Loucy (cell line): Measurements from ENCODE around the gene RBBP6.
"Not testable (repeated sequence)": the region's sequence is repeated elsewhere in the genome, so short reads cannot be mapped to it uniquely, and the experiment has no call there.

Experiments
- H2AFZ ChIP-seq: fragments of 200-600 bp; sonication (generic); 2 replicates; pipeline ENCODE4 v1.6.0; 2016; ENCODE audit warnings: antibody characterized with exemption, mild to moderate bottlenecking, low read length, moderate library complexity
- H3F3A ChIP-seq: fragments of 200-600 bp; 2 replicates; pipeline ENCODE4 v1.6.0; 2016; ENCODE audit warnings: antibody characterized with exemption, low read depth, mild to moderate bottlenecking
- H3K27me3 ChIP-seq: fragments of 200-600 bp; sonication (generic); 2 replicates; pipeline ENCODE4 v1.6.1; 2014; ENCODE audit warnings: low read length, mild to moderate bottlenecking; ENCODE audit not compliant: insufficient read depth, poor library complexity, severe bottlenecking
- H3K36me3 ChIP-seq: fragments of 200-600 bp; sonication (generic); 2 replicates; pipeline ENCODE4 v1.6.1; 2016; ENCODE audit warnings: low read length; ENCODE audit not compliant: insufficient read depth
- H3K4me1 ChIP-seq: fragments of 200-600 bp; sonication (generic); 2 replicates; pipeline ENCODE4 v1.5.1; 2014; ENCODE audit warnings: low read length, mild to moderate bottlenecking; ENCODE audit not compliant: insufficient read depth, poor library complexity, severe bottlenecking
- H3K4me2 ChIP-seq: fragments of 200-600 bp; sonication (generic); 2 replicates; pipeline ENCODE4 v1.6.0; 2014; ENCODE audit warnings: antibody characterized with exemption, low read length, low read depth, mild to moderate bottlenecking; ENCODE audit not compliant: poor library complexity, severe bottlenecking
- H3K4me3 ChIP-seq: fragments of 200-600 bp; sonication (generic); 2 replicates; pipeline ENCODE4 v1.5.1; 2014; ENCODE audit warnings: low read length, mild to moderate bottlenecking, mixed read lengths; ENCODE audit not compliant: poor library complexity, severe bottlenecking
- H3K79me2 ChIP-seq: fragments of 200-600 bp; sonication (generic); 2 replicates; pipeline ENCODE4 v1.6.1; 2014; ENCODE audit warnings: low read length; ENCODE audit not compliant: insufficient read depth
- H3K9ac ChIP-seq: fragments of 200-600 bp; sonication (generic); 2 replicates; pipeline ENCODE4 v1.6.0; 2014; ENCODE audit warnings: mild to moderate bottlenecking, low read depth, low read length, moderate library complexity; ENCODE audit not compliant: poor library complexity, severe bottlenecking
- H3K9me2 ChIP-seq: fragments of 200-600 bp; sonication (generic); replicated peaks from 2 replicates; pipeline ENCODE4 v1.6.1; 2016; ENCODE audit warnings: low read depth, low read length, mixed read lengths
- H3K9me3 ChIP-seq: fragments of 200-600 bp; sonication (generic); 2 replicates; pipeline ENCODE4 v1.6.1; 2014; ENCODE audit warnings: mild to moderate bottlenecking, antibody characterized with exemption, low read length, low read depth; ENCODE audit not compliant: insufficient read depth
- H4K20me1 ChIP-seq: fragments of 200-600 bp; sonication (generic); 2 replicates; pipeline ENCODE4 v1.6.0; 2014; ENCODE audit warnings: antibody characterized with exemption, low read length, mild to moderate bottlenecking; ENCODE audit not compliant: insufficient read depth, poor library complexity, severe bottlenecking
- EZH2phosphoT487 ChIP-seq: fragments of 200-600 bp; IDR thresholded peaks from 2 replicates; pipeline ENCODE4 v1.6.1; 2018; ENCODE audit warnings: antibody characterized with exemption, mild to moderate bottlenecking, moderate library complexity, borderline replicate concordance
- TF ChIP-seq, protein P1 (sequence below): fragments of 200-600 bp; sonication (generic); conservative IDR thresholded peaks from 2 replicates; pipeline ENCODE4 v1.5.1; 2014; ENCODE audit warnings: mild to moderate bottlenecking, antibody characterized with exemption, low read length

RBBP6 gene

DNA sequence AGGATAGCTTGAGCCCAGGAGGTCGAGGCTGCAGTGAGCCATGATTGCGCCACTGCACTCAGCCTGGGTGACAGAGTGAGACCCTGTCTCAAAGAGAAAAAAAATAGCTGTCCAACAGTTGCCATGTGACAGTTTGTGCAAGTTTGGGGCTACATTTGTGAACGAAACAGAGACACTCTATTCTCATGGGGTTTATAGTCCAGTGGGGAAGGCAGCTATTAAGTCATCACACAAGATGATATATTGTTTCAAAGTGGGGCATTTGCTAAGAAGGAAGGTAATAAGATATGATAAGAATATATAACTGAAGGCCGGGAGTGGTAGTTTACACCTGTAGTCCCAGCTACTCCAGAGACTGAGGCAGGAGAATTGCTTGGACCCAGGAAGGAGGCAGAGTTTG, 73.3 kb downstream of the RBBP6 start:
- no peaks in the 10 kb centered on the region for H3F3A ChIP-seq
- H3K79me2 ChIP-seq = no peaks in the 10 kb centered on the region
- no peak overlapping the region for H3K4me2 ChIP-seq
- no peaks in the 10 kb centered on the region for H3K4me1 ChIP-seq
- H3K9me2 ChIP-seq = no peaks in the 10 kb centered on the region
- H3K9ac ChIP-seq = no peak overlapping the region
- no peaks in the 10 kb centered on the region for H3K27me3 ChIP-seq
- no peak overlapping the region for H2AFZ ChIP-seq
- TF ChIP-seq, protein P1, sequence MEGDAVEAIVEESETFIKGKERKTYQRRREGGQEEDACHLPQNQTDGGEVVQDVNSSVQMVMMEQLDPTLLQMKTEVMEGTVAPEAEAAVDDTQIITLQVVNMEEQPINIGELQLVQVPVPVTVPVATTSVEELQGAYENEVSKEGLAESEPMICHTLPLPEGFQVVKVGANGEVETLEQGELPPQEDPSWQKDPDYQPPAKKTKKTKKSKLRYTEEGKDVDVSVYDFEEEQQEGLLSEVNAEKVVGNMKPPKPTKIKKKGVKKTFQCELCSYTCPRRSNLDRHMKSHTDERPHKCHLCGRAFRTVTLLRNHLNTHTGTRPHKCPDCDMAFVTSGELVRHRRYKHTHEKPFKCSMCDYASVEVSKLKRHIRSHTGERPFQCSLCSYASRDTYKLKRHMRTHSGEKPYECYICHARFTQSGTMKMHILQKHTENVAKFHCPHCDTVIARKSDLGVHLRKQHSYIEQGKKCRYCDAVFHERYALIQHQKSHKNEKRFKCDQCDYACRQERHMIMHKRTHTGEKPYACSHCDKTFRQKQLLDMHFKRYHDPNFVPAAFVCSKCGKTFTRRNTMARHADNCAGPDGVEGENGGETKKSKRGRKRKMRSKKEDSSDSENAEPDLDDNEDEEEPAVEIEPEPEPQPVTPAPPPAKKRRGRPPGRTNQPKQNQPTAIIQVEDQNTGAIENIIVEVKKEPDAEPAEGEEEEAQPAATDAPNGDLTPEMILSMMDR = no peak
- TF ChIP-seq EZH2phosphoT487 = no peak
- H3K36me3 ChIP-seq = no peaks in the 10 kb centered on the region
- no peak overlapping the region for H3K4me3 ChIP-seq
- no peaks in the 10 kb centered on the region for H3K9me3 ChIP-seq
- H4K20me1 ChIP-seq = no peaks in the 10 kb centered on the region

DNA sequence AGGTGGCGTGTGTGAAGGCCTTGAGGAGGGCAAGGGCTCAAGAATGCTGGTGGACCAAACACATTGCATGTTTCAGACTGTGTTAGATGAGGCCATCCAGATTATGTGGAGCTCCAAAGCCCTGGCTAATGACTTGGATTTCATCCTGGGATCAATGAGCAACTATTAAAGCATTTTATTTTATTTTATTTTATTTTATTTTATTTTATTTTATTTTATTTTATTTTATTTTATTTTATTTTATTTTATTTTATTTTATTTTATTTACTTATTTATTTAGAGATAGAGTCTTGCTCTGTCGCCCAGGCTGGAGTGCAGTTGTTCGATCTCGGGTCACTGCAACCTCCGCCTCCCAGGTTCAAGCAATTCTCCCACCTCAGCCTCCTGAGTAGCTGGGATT, 73.9 kb downstream of the RBBP6 start:
- not testable (repeated sequence) for H2AFZ ChIP-seq, H3K4me2 ChIP-seq, H3K9me3 ChIP-seq, H3K4me1 ChIP-seq, H3F3A ChIP-seq, H3K36me3 ChIP-seq, H3K27me3 ChIP-seq, H3K9me2 ChIP-seq, H3K9ac ChIP-seq, H4K20me1 ChIP-seq, H3K79me2 ChIP-seq, H3K4me3 ChIP-seq

DNA sequence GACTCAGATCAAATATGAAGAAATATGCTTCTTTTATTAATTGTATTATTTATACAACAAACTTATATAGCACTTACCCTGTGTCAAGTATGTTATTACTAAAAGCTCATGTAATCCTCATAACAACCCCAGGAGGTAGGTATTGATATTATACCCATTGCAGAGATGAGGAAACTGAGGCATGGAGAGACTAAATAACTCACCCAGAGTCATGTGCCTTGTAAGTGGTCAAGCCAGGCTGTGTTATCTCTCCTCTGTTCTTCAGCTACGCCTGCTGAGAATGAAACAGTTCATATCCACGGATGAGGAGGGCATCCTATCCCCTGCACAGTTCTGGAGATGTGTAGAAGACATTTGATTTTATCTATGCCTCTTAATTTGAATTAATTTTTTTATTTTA, 78.1 kb downstream of the RBBP6 start:
- no peak overlapping the region for H2AFZ ChIP-seq
- H3K36me3 ChIP-seq = no peaks in the 10 kb centered on the region
- H4K20me1 ChIP-seq = no peaks in the 10 kb centered on the region
- H3K4me1 ChIP-seq = no peaks in the 10 kb centered on the region
- TF ChIP-seq, protein P1 = no peak
- TF ChIP-seq EZH2phosphoT487 = no peak
- H3K79me2 ChIP-seq = no peaks in the 10 kb centered on the region
- H3K27me3 ChIP-seq = no peaks in the 10 kb centered on the region
- H3F3A ChIP-seq = no peaks in the 10 kb centered on the region
- no peaks in the 10 kb centered on the region for H3K9me2 ChIP-seq
- no peaks in the 10 kb centered on the region for H3K9me3 ChIP-seq
- no peak overlapping the region for H3K4me2 ChIP-seq
- H3K4me3 ChIP-seq = no peak overlapping the region
- H3K9ac ChIP-seq = no peak overlapping the region
